ENCODE results near the gene CCDC74B.
"Not testable (repeated sequence)": the region's sequence is repeated elsewhere in the genome, so short reads cannot be mapped to it uniquely, and the experiment has no call there.

Gene CCDC74B

DNA sequence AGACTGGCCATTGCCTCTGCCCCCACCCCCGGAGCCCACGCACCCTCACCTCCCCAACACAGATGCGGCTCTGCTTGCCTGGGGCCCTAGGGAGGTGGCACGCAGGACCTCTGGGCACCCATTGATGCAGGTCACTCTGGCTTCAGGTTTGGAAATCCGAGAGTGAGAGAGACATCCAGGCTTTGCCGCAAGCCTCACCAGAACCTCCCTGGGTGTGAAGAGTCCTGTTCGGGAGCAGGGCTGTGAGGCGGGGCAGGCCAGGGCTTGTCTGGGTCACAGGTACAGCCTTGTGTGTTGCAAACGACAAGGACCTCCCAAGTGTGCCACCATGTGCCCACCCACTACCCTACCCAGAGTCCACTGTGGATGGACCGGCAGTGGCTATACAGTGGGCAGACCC is 8.4 kb downstream of the CCDC74B start:
- H3K4me3 Mint-ChIP-seq; H3K36me3 Mint-ChIP-seq (ENCODE audit: low read depth); H3K9me3 Mint-ChIP-seq; H3K27ac Mint-ChIP-seq; DNase-seq; H3K27me3 Mint-ChIP-seq (ENCODE audit: low read depth, poor library complexity): not testable (repeated sequence)
- H3K4me1 Mint-ChIP-seq: peaks cover 20% of the 10 kb centered on the region

GRCh38 chr2:130135692-130136541 is 9.0 kb downstream of the CCDC74B start:
- Mint-ChIP-seq H3K4me3 (no peak overlapping the region), H3K9me3 (no peaks in the 10 kb centered on the region), H3K36me3 (ENCODE audit: low read depth) (peaks cover 5% of the 10 kb centered on the region), H3K27ac (no peak overlapping the region), H3K4me1 (peaks cover 20% of the 10 kb centered on the region), H3K27me3 (ENCODE audit: low read depth, poor library complexity) (peaks cover 6% of the 10 kb centered on the region)
- no peak for DNase-seq
- TF ChIP-seq CTCF (IDR thresholded peaks at IDR 0.05): no peak

DNA sequence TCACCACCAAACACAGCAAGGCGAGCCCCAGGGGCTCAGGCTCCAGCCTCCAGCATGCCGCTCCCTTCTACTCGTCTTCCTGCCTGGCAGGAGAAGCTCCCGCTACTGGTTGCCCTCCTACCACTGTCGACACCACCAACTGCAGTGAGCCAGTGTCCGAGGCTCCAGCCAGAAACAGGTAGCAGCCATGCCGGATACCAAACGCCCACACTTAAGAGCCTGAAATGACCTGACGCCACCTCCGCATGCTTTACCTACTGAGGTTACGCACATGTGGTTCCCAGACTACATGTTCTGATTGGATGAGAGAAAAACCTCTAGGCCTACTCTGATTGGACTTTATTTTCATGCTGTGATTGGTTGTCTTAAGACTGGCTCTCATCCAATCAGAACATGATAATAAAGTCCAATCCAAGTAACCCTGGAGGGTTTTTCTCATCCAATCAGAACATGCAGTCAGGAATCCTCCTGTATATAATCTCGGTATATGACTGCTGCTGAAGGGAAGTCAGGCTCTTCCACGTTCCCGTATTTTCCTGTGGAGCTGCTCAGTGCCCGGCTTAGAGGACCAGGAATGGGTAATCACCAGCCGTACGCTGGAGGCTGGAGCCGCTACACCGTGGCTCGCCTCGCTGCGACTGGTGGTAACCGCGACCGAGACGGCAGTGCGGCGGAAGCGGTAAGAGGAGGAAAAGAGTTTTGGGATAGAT is 15.6 kb downstream of the CCDC74B start, which contains the start of gene POTEF:
Gene POTEF (minus strand): TSS at position 103 of the 710 bp plus-strand sequence. CDS start 8,707 bp downstream, outside the sequence.
- peak within 1 kb of the TSS; percentile 98 for H3K4me3 Mint-ChIP-seq
- DNase-seq: peak; percentile 26
- H3K36me3 Mint-ChIP-seq (ENCODE audit: low read depth); H3K9me3 Mint-ChIP-seq; H3K27me3 Mint-ChIP-seq (ENCODE audit: low read depth, poor library complexity): not testable (repeated sequence)
- peak within 1 kb of the TSS; percentile 92 for H3K27ac Mint-ChIP-seq
- H3K4me1 Mint-ChIP-seq: peaks cover 16% of the 10 kb centered on the region

- peaks cover 15% of the 10 kb centered on the region for H3K4me1 Mint-ChIP-seq
- H3K4me3 Mint-ChIP-seq: peak overlapping the region; percentile 98
- DNase-seq; H3K9me3 Mint-ChIP-seq; H3K27ac Mint-ChIP-seq; H3K36me3 Mint-ChIP-seq (ENCODE audit: low read depth); H3K27me3 Mint-ChIP-seq (ENCODE audit: low read depth, poor library complexity): not testable (repeated sequence)
Measured at GRCh38 chr2:130128464-130128863, 16.4 kb downstream of the CCDC74B start.

DNA sequence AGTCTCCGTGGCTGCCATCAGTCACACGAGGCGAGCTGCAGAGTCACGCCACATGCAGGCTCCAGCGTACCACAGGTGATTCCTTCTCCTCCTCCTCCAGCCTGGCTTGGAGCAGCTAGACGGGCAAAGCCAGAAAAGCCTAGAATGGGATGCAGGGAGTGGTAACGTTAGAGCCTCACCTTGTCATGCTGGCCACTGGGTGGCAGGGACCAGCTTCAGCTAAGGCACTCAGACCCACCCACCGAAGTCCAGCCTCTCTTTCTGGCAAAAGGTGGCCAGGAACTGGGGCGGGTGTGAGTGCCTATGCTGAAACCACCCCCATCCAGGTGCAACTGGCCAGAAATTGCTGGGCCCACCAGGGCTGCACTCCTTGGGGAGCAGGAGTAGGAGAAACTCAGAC is 17.2 kb downstream of the CCDC74B start:
- H3K27ac Mint-ChIP-seq; H3K27me3 Mint-ChIP-seq (ENCODE audit: low read depth, poor library complexity); H3K36me3 Mint-ChIP-seq (ENCODE audit: low read depth); DNase-seq; H3K9me3 Mint-ChIP-seq: not testable (repeated sequence)
- peak overlapping the region; percentile 98 for H3K4me3 Mint-ChIP-seq
- peaks cover 11% of the 10 kb centered on the region for H3K4me1 Mint-ChIP-seq

- not testable (repeated sequence) for H3K27ac Mint-ChIP-seq; H3K4me1 Mint-ChIP-seq; H3K27me3 Mint-ChIP-seq (ENCODE audit: low read depth, poor library complexity); H3K4me3 Mint-ChIP-seq; DNase-seq; H3K9me3 Mint-ChIP-seq; H3K36me3 Mint-ChIP-seq (ENCODE audit: low read depth)
Measured at GRCh38 chr2:130120924-130121323, 24.0 kb downstream of the CCDC74B start.

GRCh38 chr2:130102597-130103363 is 42.1 kb downstream of the CCDC74B start:
- not testable (repeated sequence) for H3K4me3 Mint-ChIP-seq; H3K27me3 Mint-ChIP-seq (ENCODE audit: low read depth, poor library complexity); H3K9me3 Mint-ChIP-seq; H3K4me1 Mint-ChIP-seq; H3K36me3 Mint-ChIP-seq (ENCODE audit: low read depth)
- DNase-seq: peak; percentile 2
- peak overlapping the region; percentile 81 for H3K27ac Mint-ChIP-seq

Data from nephron progenitor cell (in vitro differentiated cells).